ENCODE results near the gene CADM1. TPM values are rescaled to one million over a fixed set of nuclear protein-coding genes. Genes with fewer than 3 reads are reported as not detected.
A peak's percentile ranks its signal among the peaks of the same experiment; 100 is the strongest.

Gene CADM1
- total and polyA plus RNA-seq, 2 donors from 2014 or later: 24.0 to 33.5 TPM

- DNase-seq (no peak), FAIRE-seq (no peak)
- Histone ChIP-seq H3K36me3 (ENCODE audit: control insufficient read depth in 2 of 3, insufficient read depth in 3 of 3, low read length in 3 of 3) (no peaks in the 10 kb centered on the region), H3K9ac (ENCODE audit: low read length in 3 of 3) (no peak overlapping the region), H3K27me3 (ENCODE audit: control insufficient read depth, insufficient read depth, low read length) (no peaks in the 10 kb centered on the region), H3K27ac (ENCODE audit: low read depth in 2 of 2, low read length in 2 of 2) (no peak overlapping the region), H3K4me3 (ENCODE audit: low read length in 3 of 3) (no peak overlapping the region), H3K9me3 (ENCODE audit: control insufficient read depth in 2 of 3, insufficient read depth in 1 of 3, low read length in 3 of 3) (no peaks in the 10 kb centered on the region), H3K4me1 (ENCODE audit: control insufficient read depth in 2 of 3, insufficient read depth in 2 of 3, low read depth in 1 of 3, low read length in 3 of 3) (no peaks in the 10 kb centered on the region)
- intact Hi-C loops (cut with DNase I): no loop called here
- TF ChIP-seq, protein P1, sequence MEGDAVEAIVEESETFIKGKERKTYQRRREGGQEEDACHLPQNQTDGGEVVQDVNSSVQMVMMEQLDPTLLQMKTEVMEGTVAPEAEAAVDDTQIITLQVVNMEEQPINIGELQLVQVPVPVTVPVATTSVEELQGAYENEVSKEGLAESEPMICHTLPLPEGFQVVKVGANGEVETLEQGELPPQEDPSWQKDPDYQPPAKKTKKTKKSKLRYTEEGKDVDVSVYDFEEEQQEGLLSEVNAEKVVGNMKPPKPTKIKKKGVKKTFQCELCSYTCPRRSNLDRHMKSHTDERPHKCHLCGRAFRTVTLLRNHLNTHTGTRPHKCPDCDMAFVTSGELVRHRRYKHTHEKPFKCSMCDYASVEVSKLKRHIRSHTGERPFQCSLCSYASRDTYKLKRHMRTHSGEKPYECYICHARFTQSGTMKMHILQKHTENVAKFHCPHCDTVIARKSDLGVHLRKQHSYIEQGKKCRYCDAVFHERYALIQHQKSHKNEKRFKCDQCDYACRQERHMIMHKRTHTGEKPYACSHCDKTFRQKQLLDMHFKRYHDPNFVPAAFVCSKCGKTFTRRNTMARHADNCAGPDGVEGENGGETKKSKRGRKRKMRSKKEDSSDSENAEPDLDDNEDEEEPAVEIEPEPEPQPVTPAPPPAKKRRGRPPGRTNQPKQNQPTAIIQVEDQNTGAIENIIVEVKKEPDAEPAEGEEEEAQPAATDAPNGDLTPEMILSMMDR (IDR thresholded peaks at IDR 0.05; ENCODE audit: borderline replicate concordance, extremely low read depth, insufficient read depth): no peak
Observed at GRCh38 chr11:115398333-115399080, 105.7 kb downstream of the CADM1 start.

DNA sequence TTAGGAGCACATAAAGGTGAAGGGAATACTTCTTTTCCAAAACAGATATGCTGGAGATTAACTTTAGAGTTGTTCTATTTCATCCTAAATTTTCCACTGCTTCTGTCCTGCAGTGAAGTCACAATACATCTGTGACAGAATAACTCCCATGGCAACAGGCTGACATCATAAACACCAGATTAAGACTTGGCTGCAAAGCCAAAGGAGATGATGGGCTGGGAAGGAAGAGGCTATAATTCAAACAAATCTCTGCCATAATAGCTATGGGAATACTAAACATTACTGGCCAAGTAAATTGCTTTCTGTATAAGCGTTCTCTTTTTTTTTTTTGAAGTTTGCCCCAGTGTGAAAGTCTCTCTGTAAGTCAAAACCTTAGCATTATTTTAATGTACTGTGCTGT lies 107.7 kb downstream of the CADM1 start:
- Histone ChIP-seq H3K27me3 (ENCODE audit: control insufficient read depth, insufficient read depth, low read length) (no peaks in the 10 kb centered on the region), H3K4me1 (ENCODE audit: control insufficient read depth in 2 of 3, insufficient read depth in 2 of 3, low read depth in 1 of 3, low read length in 3 of 3) (no peaks in the 10 kb centered on the region), H3K27ac (ENCODE audit: low read depth in 2 of 2, low read length in 2 of 2) (no peak overlapping the region), H3K36me3 (ENCODE audit: control insufficient read depth in 2 of 3, insufficient read depth in 3 of 3, low read length in 3 of 3) (no peaks in the 10 kb centered on the region), H3K4me3 (ENCODE audit: low read length in 3 of 3) (no peak overlapping the region), H3K9ac (ENCODE audit: low read length in 3 of 3) (no peak overlapping the region), H3K9me3 (ENCODE audit: control insufficient read depth in 2 of 3, insufficient read depth in 1 of 3, low read length in 3 of 3) (no peaks in the 10 kb centered on the region)
- no peak for FAIRE-seq
- intact Hi-C loops (cut with DNase I): no loop called here
- TF ChIP-seq, protein P1 (IDR thresholded peaks at IDR 0.05; ENCODE audit: borderline replicate concordance, extremely low read depth, insufficient read depth): no peak
- peak in 3 of 5 donors; percentile 15 to 72 (median 43) for DNase-seq

DNA sequence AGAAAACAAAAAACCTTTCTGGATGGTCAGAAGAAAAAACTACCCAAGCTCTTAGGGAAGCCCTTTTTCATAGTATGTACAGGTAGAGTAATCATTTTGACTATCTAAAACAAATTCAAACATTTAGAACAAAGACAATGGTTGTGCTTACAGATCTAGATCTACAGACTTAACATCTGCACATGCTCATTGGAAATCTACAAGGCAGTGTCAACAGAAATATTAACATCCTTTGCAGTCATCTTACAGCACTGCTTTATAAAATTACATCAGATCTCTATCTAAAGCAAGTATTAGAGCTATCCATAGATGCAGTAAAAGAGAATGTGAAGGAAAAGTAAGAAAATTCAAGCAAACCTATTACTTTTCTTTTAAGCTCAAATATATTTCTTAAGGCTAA lies 110.3 kb downstream of the CADM1 start:
- FAIRE-seq (no peak), DNase-seq (no peak)
- Histone ChIP-seq H3K9ac (ENCODE audit: low read length in 3 of 3) (no peak overlapping the region), H3K36me3 (ENCODE audit: control insufficient read depth in 2 of 3, insufficient read depth in 3 of 3, low read length in 3 of 3) (no peaks in the 10 kb centered on the region), H3K4me3 (ENCODE audit: low read length in 3 of 3) (no peak overlapping the region), H3K9me3 (ENCODE audit: control insufficient read depth in 2 of 3, insufficient read depth in 1 of 3, low read length in 3 of 3) (no peaks in the 10 kb centered on the region), H3K4me1 (ENCODE audit: control insufficient read depth in 2 of 3, insufficient read depth in 2 of 3, low read depth in 1 of 3, low read length in 3 of 3) (no peaks in the 10 kb centered on the region), H3K27me3 (ENCODE audit: control insufficient read depth, insufficient read depth, low read length) (no peaks in the 10 kb centered on the region), H3K27ac (ENCODE audit: low read depth in 2 of 2, low read length in 2 of 2) (no peak overlapping the region)
- intact Hi-C loops (cut with DNase I): no loop called here
- TF ChIP-seq, protein P1 (IDR thresholded peaks at IDR 0.05; ENCODE audit: borderline replicate concordance, extremely low read depth, insufficient read depth): no peak
